RWPE1 (cell line): ENCODE measurements around the gene FNIP2.

Experiments used
- CTCF ChIA-PET: fragments of 350-600 bp; sonication (Branson Sonifier 250); formaldehyde crosslinking; extraction: SDS; loops from one replicate; lab custom pipeline; 2021; lab: Yijun Ruan, JAX
- POLR2A ChIA-PET: fragments of 400-600 bp; formaldehyde crosslinking; extraction: SDS; loops from one replicate; lab custom pipeline; 2020; ENCODE audit warnings: antibody characterized with exemption; ENCODE audit not compliant: low non-redundant PET; lab: Yijun Ruan, JAX
- DNase-seq: peaks from one replicate; pipeline ENCODE4 v3.0.0; 2012; ENCODE audit warnings: low spot score
- H3K27ac ChIP-seq: fragments of 450-650 bp; 2 replicates; pipeline ENCODE4 v1.5.1; 2017
- TF ChIP-seq, protein P1 (sequence below): fragments of 450-650 bp; conservative IDR thresholded peaks from 2 replicates; pipeline ENCODE4 v1.5.1; 2017; ENCODE audit warnings: low read depth, mild to moderate bottlenecking

The FNIP2 gene

DNA sequence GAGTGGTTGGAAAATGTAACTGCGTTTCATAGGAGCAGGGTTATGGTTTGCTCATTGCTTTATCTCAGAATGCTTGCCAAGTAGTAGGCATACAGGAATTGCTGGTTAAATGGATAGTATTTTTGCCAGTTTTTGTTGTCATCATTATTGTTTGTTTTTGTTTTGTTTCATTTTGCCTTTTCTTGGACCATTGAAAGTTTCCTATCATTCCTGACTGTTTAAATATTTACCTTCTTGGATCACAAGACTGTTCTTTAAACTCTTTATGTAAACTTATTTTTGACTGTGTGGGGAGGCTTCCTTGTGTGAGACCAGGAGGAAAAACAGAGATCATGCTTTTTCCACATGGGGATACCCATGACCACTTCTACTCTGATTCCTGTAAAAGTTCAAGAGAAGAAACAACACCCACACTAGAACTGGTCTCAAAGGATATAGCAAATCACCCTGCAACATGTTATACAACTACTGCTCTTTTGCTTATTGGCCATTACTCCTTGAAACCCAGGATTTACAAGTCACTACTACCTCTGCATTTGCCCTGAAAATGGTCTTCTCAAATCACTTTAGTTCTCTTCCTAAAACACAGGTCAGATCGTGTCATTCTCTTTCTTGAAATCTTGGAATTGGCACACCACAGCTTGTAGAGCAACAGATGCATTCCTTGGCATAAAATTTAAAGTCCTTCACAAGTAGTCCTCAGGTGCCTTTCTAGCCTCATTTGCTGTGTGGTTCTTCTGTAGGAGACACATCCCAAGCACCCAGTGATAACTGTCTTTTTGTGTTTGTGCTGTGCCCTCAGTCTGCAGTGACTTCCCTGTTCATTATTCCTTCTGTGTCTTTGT lies 51.3 kb downstream of the FNIP2 start:
- no peak overlapping the region for H3K27ac ChIP-seq
- TF ChIP-seq, protein P1, sequence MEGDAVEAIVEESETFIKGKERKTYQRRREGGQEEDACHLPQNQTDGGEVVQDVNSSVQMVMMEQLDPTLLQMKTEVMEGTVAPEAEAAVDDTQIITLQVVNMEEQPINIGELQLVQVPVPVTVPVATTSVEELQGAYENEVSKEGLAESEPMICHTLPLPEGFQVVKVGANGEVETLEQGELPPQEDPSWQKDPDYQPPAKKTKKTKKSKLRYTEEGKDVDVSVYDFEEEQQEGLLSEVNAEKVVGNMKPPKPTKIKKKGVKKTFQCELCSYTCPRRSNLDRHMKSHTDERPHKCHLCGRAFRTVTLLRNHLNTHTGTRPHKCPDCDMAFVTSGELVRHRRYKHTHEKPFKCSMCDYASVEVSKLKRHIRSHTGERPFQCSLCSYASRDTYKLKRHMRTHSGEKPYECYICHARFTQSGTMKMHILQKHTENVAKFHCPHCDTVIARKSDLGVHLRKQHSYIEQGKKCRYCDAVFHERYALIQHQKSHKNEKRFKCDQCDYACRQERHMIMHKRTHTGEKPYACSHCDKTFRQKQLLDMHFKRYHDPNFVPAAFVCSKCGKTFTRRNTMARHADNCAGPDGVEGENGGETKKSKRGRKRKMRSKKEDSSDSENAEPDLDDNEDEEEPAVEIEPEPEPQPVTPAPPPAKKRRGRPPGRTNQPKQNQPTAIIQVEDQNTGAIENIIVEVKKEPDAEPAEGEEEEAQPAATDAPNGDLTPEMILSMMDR = no peak
- DNase-seq = no peak
- ChIA-PET CTCF (no interaction called here), POLR2A (no interaction called here)

DNA sequence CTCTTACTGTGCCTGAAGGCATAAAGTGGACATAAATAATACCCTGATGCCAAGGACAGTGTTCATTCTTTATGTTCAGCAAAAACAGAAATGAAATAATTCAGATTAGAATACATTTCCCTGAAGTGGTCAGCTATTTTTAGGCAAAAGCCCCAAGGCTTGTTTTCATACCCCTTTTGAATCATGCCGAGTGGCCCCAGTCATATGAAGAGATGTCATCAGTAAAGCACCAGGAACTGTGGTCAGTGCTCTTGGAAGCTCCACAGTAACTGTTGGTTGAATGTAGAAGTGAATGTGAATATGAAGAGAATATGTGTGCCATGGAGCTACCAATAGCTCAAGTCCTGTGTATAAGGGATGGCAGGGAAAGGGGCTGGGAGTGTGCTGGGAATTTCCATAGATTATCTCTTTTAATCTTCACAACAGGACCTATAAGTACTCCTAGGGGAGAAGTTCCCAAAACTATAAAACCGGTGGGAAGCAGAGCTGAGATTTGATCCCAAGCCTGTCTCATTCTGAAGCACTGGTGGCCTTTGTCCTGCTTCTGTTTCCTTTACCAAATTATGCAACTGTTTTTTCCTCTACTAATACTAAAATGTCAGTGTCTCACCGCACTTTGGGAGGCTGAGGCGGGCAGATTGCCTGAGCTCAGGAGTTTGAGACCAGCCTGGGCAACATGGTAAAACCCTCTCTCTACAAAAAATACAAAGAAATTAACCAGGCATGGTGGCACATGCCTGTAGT lies 52.6 kb downstream of the FNIP2 start:
- TF ChIP-seq, protein P1 = no peak
- no peak for DNase-seq
- no peak overlapping the region for H3K27ac ChIP-seq
- POLR2A ChIA-PET = no interaction called here
- CTCF ChIA-PET = interaction anchor here (1.2 kb wide), 1 partner anchor 80 kb away, joined by 6 read pairs; no protein-coding TSS in a partner anchor

DNA sequence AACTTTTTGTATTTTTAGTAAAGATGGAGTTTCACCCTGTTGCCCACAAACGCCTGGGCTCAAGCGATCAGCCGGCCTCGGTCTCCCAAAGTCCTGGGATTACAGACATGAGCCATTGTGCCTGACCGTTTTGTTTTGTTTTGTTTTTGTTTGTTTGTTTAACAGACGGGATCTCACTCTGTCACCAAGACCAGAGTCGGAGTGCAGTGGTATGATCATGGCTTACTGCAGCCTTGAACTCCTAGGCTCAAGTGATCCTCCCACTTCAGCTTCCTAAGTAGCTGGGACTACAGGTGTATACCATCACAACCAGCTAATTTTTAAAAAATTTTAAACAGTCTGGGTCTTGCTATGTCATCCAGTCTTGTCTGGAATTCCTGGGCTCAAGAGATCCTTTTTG lies 53.5 kb downstream of the FNIP2 start:
- TF ChIP-seq, protein P1 = no peak
- POLR2A ChIA-PET = no interaction called here
- CTCF ChIA-PET = interaction anchor here (0.5 to 1.2 kb wide), 4 partner anchors 41 to 81 kb away, joined by 4 to 6 read pairs (median 4); no protein-coding TSS in a partner anchor

DNA sequence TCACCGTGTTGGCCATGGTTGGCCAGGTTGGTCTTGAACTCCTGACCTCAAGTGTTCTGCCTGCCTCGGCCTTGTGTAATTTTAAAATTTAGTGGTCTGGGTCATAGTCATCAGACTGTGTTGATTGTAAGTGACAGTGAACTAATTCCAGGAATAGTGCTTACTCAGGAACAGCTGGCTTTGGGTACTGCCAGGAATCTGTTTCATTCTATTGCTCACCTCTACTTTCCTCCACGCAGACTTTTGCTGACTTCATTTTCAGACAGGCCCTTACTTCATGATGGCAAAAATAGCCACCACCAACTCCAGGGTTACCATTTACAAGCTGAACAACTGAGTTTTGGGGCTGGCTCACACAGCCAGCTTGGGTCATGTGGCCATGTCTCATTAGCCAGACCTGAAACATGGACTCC lies 54.6 kb downstream of the FNIP2 start:
- DNase-seq = no peak
- CTCF ChIA-PET = no interaction called here
- H3K27ac ChIP-seq = no peak overlapping the region
- POLR2A ChIA-PET = no interaction called here
- TF ChIP-seq, protein P1 = no peak

More for the DNA sequence above, 53.5 kb downstream of the FNIP2 start:
- H3K27ac ChIP-seq = no peak overlapping the region
- DNase-seq = no peak

DNA sequence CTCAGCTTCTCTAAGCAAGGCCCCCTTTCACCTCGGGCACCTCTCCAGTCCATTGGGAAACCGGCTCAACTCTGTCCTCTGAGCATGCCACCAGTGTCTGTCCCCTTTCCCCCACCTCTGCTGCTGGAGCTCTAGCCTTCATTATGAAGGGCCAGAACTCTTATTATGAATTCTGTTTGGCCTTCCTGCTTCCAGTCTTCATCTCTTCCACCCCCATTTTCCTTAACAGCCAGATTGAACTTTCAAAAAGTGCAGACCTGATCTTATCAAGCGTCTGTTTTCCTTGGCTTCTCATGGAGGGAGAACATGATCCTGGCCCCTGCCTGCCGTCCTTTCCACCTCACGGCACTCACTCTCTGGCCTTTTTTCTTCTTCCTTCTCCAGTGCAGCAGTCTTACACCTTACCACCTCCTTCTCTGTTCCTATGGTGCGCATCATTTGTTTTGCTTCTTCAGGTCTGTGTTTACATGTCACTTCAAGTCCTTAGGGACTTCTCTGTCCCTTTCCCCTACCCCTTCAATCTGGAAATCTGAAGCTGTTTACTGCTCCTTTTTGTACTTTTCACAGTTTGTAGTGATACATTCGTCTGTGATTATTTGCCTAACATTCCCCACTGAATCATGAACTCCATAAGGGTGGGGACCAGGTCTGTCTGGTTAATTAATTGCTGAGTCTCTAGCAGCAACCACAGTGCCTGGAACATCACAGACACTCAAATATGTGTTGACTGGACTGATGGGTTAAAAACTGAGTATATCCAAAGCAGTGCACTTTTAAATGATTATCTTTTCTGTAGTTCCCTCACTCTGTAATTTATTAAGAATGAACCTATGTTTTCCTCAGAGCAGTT lies 55.8 kb downstream of the FNIP2 start:
- POLR2A ChIA-PET = no interaction called here
- DNase-seq = no peak
- H3K27ac ChIP-seq = no peak overlapping the region
- TF ChIP-seq, protein P1 = no peak
- CTCF ChIA-PET = no interaction called here
